Activated B cell treated with CpG ODN at 0.5 μM for 24 hours (primary cell): ENCODE data around the gene TAS2R43. TPM values are rescaled to one million over a fixed set of nuclear protein-coding genes. Genes with fewer than 3 reads are reported as not detected.
A peak's percentile ranks its signal among the peaks of the same experiment; 100 is the strongest.
"Not testable (repeated sequence)": the region's sequence is repeated elsewhere in the genome, so short reads cannot be mapped to it uniquely, and the experiment has no call there.

Experiments used
- ATAC-seq: fragments of 200-7000 bp; cut with Tn5 transposase; one replicate; pipeline ENCODE4 v1.10.0; 2021; ENCODE audit warnings: low read depth, mild to moderate bottlenecking, moderate library complexity
- CTCF ChIA-PET: fragments of 350-600 bp; sonication (Branson Sonifier 250); formaldehyde crosslinking; loops from one replicate; lab custom pipeline; 2021; ENCODE audit warnings: antibody characterized with exemption; lab: Charles Lee
- POLR2A ChIA-PET: fragments of 350-600 bp; sonication (Branson Sonifier 250); formaldehyde crosslinking; loops from one replicate; lab custom pipeline; 2021; ENCODE audit warnings: antibody characterized with exemption; lab: Charles Lee
- DNase-seq: peaks from one replicate; pipeline ENCODE4 v3.0.0; 2022
- H3K27ac Mint-ChIP-seq: one replicate; pipeline ENCODE4 v1.8.0; 2020; ENCODE audit warnings: mixed read lengths
- H3K27me3 Mint-ChIP-seq: one replicate; pipeline ENCODE4 v1.8.0; 2021; ENCODE audit warnings: mixed read lengths
- H3K36me3 Mint-ChIP-seq: one replicate; pipeline ENCODE4 v1.8.0; 2021; ENCODE audit warnings: low read depth, mixed read lengths
- H3K4me1 Mint-ChIP-seq: one replicate; pipeline ENCODE4 v1.8.0; 2021; ENCODE audit warnings: mixed read lengths
- H3K4me3 Mint-ChIP-seq: one replicate; pipeline ENCODE4 v1.8.0; 2020; ENCODE audit warnings: mild to moderate bottlenecking, mixed read lengths
- H3K9me3 Mint-ChIP-seq: one replicate; pipeline ENCODE4 v1.8.0; 2020; ENCODE audit warnings: mixed read lengths
- CTCF ChIP-seq: fragments of 200-600 bp; IDR thresholded peaks from one replicate; pipeline ENCODE4 v1.8.0; 2022; ENCODE audit warnings: antibody characterized with exemption, mild to moderate bottlenecking
- intact Hi-C: fragments of 100-400 bp; cut with micrococcal nuclease; formaldehyde crosslinking; loops from one replicate; pipeline ENCODE4 v1.15.1; 2024
- total RNA-seq: library from RNA; stranded (reverse); gene quantifications from 2 replicates; pipeline ENCODE4 v1.2.3, GENCODE V29; 2022

TAS2R43 gene
- total RNA-seq, 1 donor from 2014 or later: 2.7 TPM

- intact Hi-C loops: no loop called here
- Mint-ChIP-seq H3K4me1 (peaks cover 7% of the 10 kb centered on the region), H3K4me3 (no peak overlapping the region), H3K27ac (no peak overlapping the region), H3K27me3 (no peaks in the 10 kb centered on the region), H3K9me3 (no peaks in the 10 kb centered on the region), H3K36me3 (peaks cover 19% of the 10 kb centered on the region)
- POLR2A ChIA-PET: no interaction called here
- ATAC-seq: no peak
- CTCF ChIA-PET: no interaction called here
- no peak for DNase-seq
- TF ChIP-seq CTCF: no peak
Observed at GRCh38 chr12:11130999-11131398, 38.9 kb upstream of the TAS2R43 start.

GRCh38 chr12:11130382-11130781 lies 38.3 kb upstream of the TAS2R43 start:
- DNase-seq: no peak
- Mint-ChIP-seq H3K4me3 (no peak overlapping the region), H3K36me3 (peaks cover 19% of the 10 kb centered on the region), H3K4me1 (peaks cover 4% of the 10 kb centered on the region), H3K27me3 (no peaks in the 10 kb centered on the region), H3K9me3 (no peaks in the 10 kb centered on the region), H3K27ac (no peak overlapping the region)
- TF ChIP-seq CTCF: no peak
- ATAC-seq: no peak
- intact Hi-C loops: no loop called here
- ChIA-PET POLR2A (no interaction called here), CTCF (no interaction called here)

GRCh38 chr12:11114130-11114529 lies 22.0 kb upstream of the TAS2R43 start:
- peaks cover 81% of the 10 kb centered on the region for H3K36me3 Mint-ChIP-seq

GRCh38 chr12:11111213-11111612 lies 19.1 kb upstream of the TAS2R43 start:
- ATAC-seq, H3K27me3 Mint-ChIP-seq, DNase-seq, CTCF ChIA-PET, intact Hi-C loops: not testable (repeated sequence)
- POLR2A ChIA-PET: interaction anchor here (0.6 kb wide), 1 partner anchor 60 kb away, joined by 3 read pairs; the partner anchor contains the start of gene SMIM10L1
- Mint-ChIP-seq H3K36me3 (peaks cover 78% of the 10 kb centered on the region), H3K27ac (peak overlapping the region; percentile 50), H3K9me3 (peaks cover 17% of the 10 kb centered on the region), H3K4me3 (peak overlapping the region; percentile 21), H3K4me1 (peaks cover 61% of the 10 kb centered on the region)

More at GRCh38 chr12:11114130-11114529, 22.0 kb upstream of the TAS2R43 start:
- H3K27ac Mint-ChIP-seq, ATAC-seq, DNase-seq, H3K27me3 Mint-ChIP-seq, intact Hi-C loops, H3K4me3 Mint-ChIP-seq, CTCF ChIA-PET, POLR2A ChIA-PET: not testable (repeated sequence)
- peaks cover 23% of the 10 kb centered on the region for H3K9me3 Mint-ChIP-seq
- peaks cover 47% of the 10 kb centered on the region for H3K4me1 Mint-ChIP-seq

- Mint-ChIP-seq H3K4me1 (peaks cover 53% of the 10 kb centered on the region), H3K27me3 (no peaks in the 10 kb centered on the region), H3K27ac (no peak overlapping the region), H3K9me3 (peaks cover 19% of the 10 kb centered on the region), H3K4me3 (peak overlapping the region; percentile 35), H3K36me3 (peaks cover 71% of the 10 kb centered on the region)
- DNase-seq: no peak
- ChIA-PET CTCF (no interaction called here), POLR2A (no interaction called here)
- TF ChIP-seq CTCF: no peak
- intact Hi-C loops: no loop called here
- no peak for ATAC-seq
Observed at GRCh38 chr12:11108862-11109261, 16.7 kb upstream of the TAS2R43 start.

GRCh38 chr12:11107719-11108118 lies 15.6 kb upstream of the TAS2R43 start:
- DNase-seq (no peak), ATAC-seq (no peak)
- Mint-ChIP-seq H3K36me3 (peaks cover 69% of the 10 kb centered on the region), H3K27ac (no peak overlapping the region), H3K27me3 (no peaks in the 10 kb centered on the region), H3K4me1 (peaks cover 46% of the 10 kb centered on the region), H3K4me3 (no peak overlapping the region), H3K9me3 (peaks cover 15% of the 10 kb centered on the region)
- TF ChIP-seq CTCF: no peak
- CTCF ChIA-PET: no interaction called here
- intact Hi-C loops: no loop called here
- POLR2A ChIA-PET: no interaction called here
